HEK293 (cell line): ENCODE data around the gene WWOX.
A peak's percentile ranks its signal among the peaks of the same experiment; 100 is the strongest.

ENCODE experiments used
- BCL11B ChIP-seq: fragments of 450-650 bp; formaldehyde crosslinking; IDR thresholded peaks from 2 replicates; pipeline ENCODE4 v1.5.1; 2016; ENCODE audit warnings: low read depth, missing biosample characterization, missing genetic modification characterization
- IKZF3 ChIP-seq: fragments of 450-650 bp; IDR thresholded peaks from 2 replicates; pipeline ENCODE4 v1.5.0; 2018; ENCODE audit warnings: missing biosample characterization, mild to moderate bottlenecking, missing genetic modification characterization, moderate library complexity
- KLF7 ChIP-seq: fragments of 450-650 bp; formaldehyde crosslinking; IDR thresholded peaks from 2 replicates; pipeline ENCODE4 v1.5.1; 2016; ENCODE audit warnings: missing biosample characterization, missing genetic modification characterization, borderline replicate concordance
- OSR2 ChIP-seq: fragments of 450-650 bp; formaldehyde crosslinking; IDR thresholded peaks from 2 replicates; pipeline ENCODE4 v1.5.1; 2016; ENCODE audit warnings: missing biosample characterization, missing genetic modification characterization
- OVOL3 ChIP-seq: fragments of 450-650 bp; formaldehyde crosslinking; IDR thresholded peaks from 2 replicates; pipeline ENCODE4 v1.5.1; 2016; ENCODE audit warnings: missing biosample characterization, missing genetic modification characterization
- RBAK ChIP-seq: fragments of 450-650 bp; formaldehyde crosslinking; IDR thresholded peaks from 2 replicates; pipeline ENCODE4 v1.5.1; 2016; ENCODE audit warnings: missing biosample characterization, missing genetic modification characterization
- SCRT1 ChIP-seq: fragments of 450-650 bp; formaldehyde crosslinking; IDR thresholded peaks from 2 replicates; pipeline ENCODE4 v1.5.1; 2016; ENCODE audit warnings: missing biosample characterization, missing genetic modification characterization, borderline replicate concordance
- SP3 ChIP-seq: fragments of 450-650 bp; formaldehyde crosslinking; IDR thresholded peaks from 2 replicates; pipeline ENCODE4 v1.5.1; 2016; ENCODE audit warnings: missing biosample characterization, missing genetic modification characterization
- WT1 ChIP-seq: fragments of 450-650 bp; formaldehyde crosslinking; IDR thresholded peaks from 2 replicates; pipeline ENCODE4 v1.5.1; 2016; ENCODE audit warnings: missing biosample characterization, missing genetic modification characterization
- YY1 ChIP-seq: fragments of 450-650 bp; formaldehyde crosslinking; IDR thresholded peaks from 2 replicates; pipeline ENCODE4 v1.5.1; 2018; ENCODE audit warnings: missing biosample characterization, missing genetic modification characterization
- ZBTB44 ChIP-seq: fragments of 450-650 bp; IDR thresholded peaks from 2 replicates; pipeline ENCODE4 v1.5.1; 2018; ENCODE audit warnings: missing biosample characterization, mild to moderate bottlenecking, missing genetic modification characterization
- ZEB2 ChIP-seq: fragments of 450-650 bp; formaldehyde crosslinking; IDR thresholded peaks from 2 replicates; pipeline ENCODE4 v1.5.1; 2016; ENCODE audit warnings: missing biosample characterization, missing genetic modification characterization
- ZFHX2 ChIP-seq: fragments of 450-650 bp; formaldehyde crosslinking; conservative IDR thresholded peaks from 2 replicates; pipeline ENCODE4 v1.5.1; 2016; ENCODE audit warnings: missing biosample characterization, missing genetic modification characterization
- ZNF10 ChIP-seq: fragments of 450-650 bp; formaldehyde crosslinking; IDR thresholded peaks from 2 replicates; pipeline ENCODE4 v1.5.1; 2017; ENCODE audit warnings: missing biosample characterization, missing genetic modification characterization
- ZNF174 ChIP-seq: fragments of 450-650 bp; formaldehyde crosslinking; IDR thresholded peaks from 2 replicates; pipeline ENCODE4 v1.5.0; 2017; ENCODE audit warnings: missing biosample characterization, mild to moderate bottlenecking, missing genetic modification characterization
- ZNF18 ChIP-seq: fragments of 450-650 bp; formaldehyde crosslinking; IDR thresholded peaks from 2 replicates; pipeline ENCODE4 v1.5.1; 2016; ENCODE audit warnings: missing biosample characterization, missing genetic modification characterization
- ZNF280C ChIP-seq: fragments of 450-650 bp; formaldehyde crosslinking; IDR thresholded peaks from 2 replicates; pipeline ENCODE4 v1.5.1; 2016; ENCODE audit warnings: missing biosample characterization, missing genetic modification characterization
- ZNF302 ChIP-seq: fragments of 450-650 bp; formaldehyde crosslinking; IDR thresholded peaks from 2 replicates; pipeline ENCODE4 v1.5.1; 2016; ENCODE audit warnings: missing biosample characterization, missing genetic modification characterization, low read depth
- ZNF311 ChIP-seq: fragments of 450-650 bp; formaldehyde crosslinking; IDR thresholded peaks from 2 replicates; pipeline ENCODE4 v1.5.1; 2017; ENCODE audit warnings: missing biosample characterization, missing genetic modification characterization, borderline replicate concordance
- ZNF48 ChIP-seq: fragments of 450-650 bp; formaldehyde crosslinking; IDR thresholded peaks from 2 replicates; pipeline ENCODE4 v1.5.1; 2016; ENCODE audit warnings: missing biosample characterization, missing genetic modification characterization
- ZNF558 ChIP-seq: fragments of 450-650 bp; formaldehyde crosslinking; IDR thresholded peaks from 2 replicates; pipeline ENCODE4 v1.5.1; 2016; ENCODE audit warnings: missing biosample characterization, missing genetic modification characterization
- ZNF596 ChIP-seq: fragments of 450-650 bp; IDR thresholded peaks from 2 replicates; pipeline ENCODE4 v1.5.0; 2018; ENCODE audit warnings: missing biosample characterization, mild to moderate bottlenecking, missing genetic modification characterization, moderate library complexity
- ZNF629 ChIP-seq: fragments of 450-650 bp; formaldehyde crosslinking; IDR thresholded peaks from 2 replicates; pipeline ENCODE4 v1.5.1; 2017; ENCODE audit warnings: missing biosample characterization, missing genetic modification characterization
- ZNF776 ChIP-seq: fragments of 450-650 bp; formaldehyde crosslinking; IDR thresholded peaks from 2 replicates; pipeline ENCODE4 v1.5.0; 2017; ENCODE audit warnings: missing biosample characterization, missing genetic modification characterization, borderline replicate concordance
- ZNF777 ChIP-seq: fragments of 450-650 bp; formaldehyde crosslinking; IDR thresholded peaks from 2 replicates; pipeline ENCODE4 v1.5.1; 2017; ENCODE audit warnings: missing biosample characterization, missing genetic modification characterization, borderline replicate concordance
- ZNF843 ChIP-seq: fragments of 450-650 bp; formaldehyde crosslinking; IDR thresholded peaks from 2 replicates; pipeline ENCODE4 v1.5.1; 2016; ENCODE audit warnings: missing biosample characterization, missing genetic modification characterization
- ZXDB ChIP-seq: fragments of 450-650 bp; formaldehyde crosslinking; IDR thresholded peaks from 2 replicates; pipeline ENCODE4 v1.5.1; 2016; ENCODE audit warnings: missing biosample characterization, missing genetic modification characterization
- TF ChIP-seq, protein P1 (sequence below): fragments of 450-650 bp; formaldehyde crosslinking; IDR thresholded peaks from 2 replicates; pipeline ENCODE4 v1.5.1; 2016; ENCODE audit warnings: missing biosample characterization, missing genetic modification characterization
- TF ChIP-seq, protein P2 (sequence below): fragments of 450-650 bp; formaldehyde crosslinking; IDR thresholded peaks from 2 replicates; pipeline ENCODE4 v1.5.1; 2017; ENCODE audit warnings: missing biosample characterization, missing genetic modification characterization
- TF ChIP-seq, protein P3 (sequence below): fragments of 450-650 bp; formaldehyde crosslinking; IDR thresholded peaks from 2 replicates; pipeline ENCODE4 v1.5.0; 2017; ENCODE audit warnings: missing biosample characterization, missing genetic modification characterization, borderline replicate concordance

The WWOX gene

DNA sequence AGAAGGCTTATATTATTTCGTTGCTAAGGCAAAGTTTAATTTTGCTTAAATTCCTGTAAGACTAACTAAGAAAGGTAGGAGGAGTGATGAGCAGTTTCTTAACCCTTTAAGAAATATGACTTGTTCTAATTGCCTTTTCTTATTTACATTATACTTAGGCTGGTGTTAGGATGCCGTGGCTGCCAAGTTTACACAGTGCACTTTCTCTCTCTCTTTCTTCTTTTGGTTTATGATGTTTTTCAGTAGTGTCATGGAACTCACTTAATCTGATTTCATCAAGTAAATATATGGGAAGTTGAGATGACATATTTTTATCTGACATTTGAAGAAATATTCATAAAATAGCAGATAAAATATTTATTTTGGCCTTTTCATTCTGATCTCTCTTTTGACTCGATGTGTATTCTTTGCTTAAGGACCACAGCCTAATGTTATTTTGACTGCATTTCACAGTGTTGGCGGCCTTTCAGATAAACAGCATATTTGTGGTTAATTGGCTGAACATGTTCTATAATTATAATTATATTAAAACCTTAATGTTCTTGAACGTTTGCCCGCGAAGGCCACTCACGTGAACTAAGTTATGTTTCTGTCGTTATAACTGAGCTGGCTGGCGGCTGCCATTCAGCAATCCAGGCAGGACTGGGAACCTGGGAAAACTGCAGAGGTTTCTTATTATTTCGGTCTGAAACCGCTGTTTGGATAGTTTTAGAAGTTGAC is 191.6 kb downstream of the WWOX start (continued):
- TF ChIP-seq ZEB2 (peak; percentile 16), SCRT1 (tag by site-specific recombination) (no peak), RBAK (no peak), KLF7 (tag by site-specific recombination) (no peak), ZXDB (tag by site-specific recombination) (no peak; the same call in 1 of the 2 replicates), ZNF558 (no peak), YY1 (tag by site-specific recombination) (no peak), ZNF302 (no peak), ZNF10 (no peak), WT1 (peak; percentile 48; the same call in 1 of the 2 replicates), ZNF596 (peak; percentile 86), ZNF843 (tag by site-specific recombination) (0 out of 2 replicates have a peak, but pooled peaks have one; percentile 34), ZNF280C (no peak), ZBTB44 (tag by site-specific recombination) (peak; percentile 37; the same call in 1 of the 2 replicates), OVOL3 (tag by site-specific recombination) (no peak), ZNF18 (tag by site-specific recombination) (no peak), ZNF174 (no peak), OSR2 (tag by site-specific recombination) (peak; percentile 52), ZNF776 (tag by site-specific recombination) (no peak), SP3 (tag by site-specific recombination) (no peak), BCL11B (tag by site-specific recombination) (no peak), ZNF311 (tag by site-specific recombination) (no peak), ZFHX2 (tag by site-specific recombination) (no peak), IKZF3 (tag by site-specific recombination) (0 out of 2 replicates have a peak, but pooled peaks have one; percentile 32), ZNF777 (tag by site-specific recombination) (no peak), ZNF629 (tag by site-specific recombination) (0 out of 2 replicates have a peak, but pooled peaks have one; percentile 15), ZNF48 (tag by site-specific recombination) (no peak)
- TF ChIP-seq, protein P1, sequence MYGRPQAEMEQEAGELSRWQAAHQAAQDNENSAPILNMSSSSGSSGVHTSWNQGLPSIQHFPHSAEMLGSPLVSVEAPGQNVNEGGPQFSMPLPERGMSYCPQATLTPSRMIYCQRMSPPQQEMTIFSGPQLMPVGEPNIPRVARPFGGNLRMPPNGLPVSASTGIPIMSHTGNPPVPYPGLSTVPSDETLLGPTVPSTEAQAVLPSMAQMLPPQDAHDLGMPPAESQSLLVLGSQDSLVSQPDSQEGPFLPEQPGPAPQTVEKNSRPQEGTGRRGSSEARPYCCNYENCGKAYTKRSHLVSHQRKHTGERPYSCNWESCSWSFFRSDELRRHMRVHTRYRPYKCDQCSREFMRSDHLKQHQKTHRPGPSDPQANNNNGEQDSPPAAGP (tag by site-specific recombination): no peak
- TF ChIP-seq, protein P2, sequence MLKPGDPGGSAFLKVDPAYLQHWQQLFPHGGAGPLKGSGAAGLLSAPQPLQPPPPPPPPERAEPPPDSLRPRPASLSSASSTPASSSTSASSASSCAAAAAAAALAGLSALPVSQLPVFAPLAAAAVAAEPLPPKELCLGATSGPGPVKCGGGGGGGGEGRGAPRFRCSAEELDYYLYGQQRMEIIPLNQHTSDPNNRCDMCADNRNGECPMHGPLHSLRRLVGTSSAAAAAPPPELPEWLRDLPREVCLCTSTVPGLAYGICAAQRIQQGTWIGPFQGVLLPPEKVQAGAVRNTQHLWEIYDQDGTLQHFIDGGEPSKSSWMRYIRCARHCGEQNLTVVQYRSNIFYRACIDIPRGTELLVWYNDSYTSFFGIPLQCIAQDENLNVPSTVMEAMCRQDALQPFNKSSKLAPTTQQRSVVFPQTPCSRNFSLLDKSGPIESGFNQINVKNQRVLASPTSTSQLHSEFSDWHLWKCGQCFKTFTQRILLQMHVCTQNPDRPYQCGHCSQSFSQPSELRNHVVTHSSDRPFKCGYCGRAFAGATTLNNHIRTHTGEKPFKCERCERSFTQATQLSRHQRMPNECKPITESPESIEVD (tag by site-specific recombination): peak; percentile 57; the same call in 1 of the 2 replicates
- TF ChIP-seq, protein P3, sequence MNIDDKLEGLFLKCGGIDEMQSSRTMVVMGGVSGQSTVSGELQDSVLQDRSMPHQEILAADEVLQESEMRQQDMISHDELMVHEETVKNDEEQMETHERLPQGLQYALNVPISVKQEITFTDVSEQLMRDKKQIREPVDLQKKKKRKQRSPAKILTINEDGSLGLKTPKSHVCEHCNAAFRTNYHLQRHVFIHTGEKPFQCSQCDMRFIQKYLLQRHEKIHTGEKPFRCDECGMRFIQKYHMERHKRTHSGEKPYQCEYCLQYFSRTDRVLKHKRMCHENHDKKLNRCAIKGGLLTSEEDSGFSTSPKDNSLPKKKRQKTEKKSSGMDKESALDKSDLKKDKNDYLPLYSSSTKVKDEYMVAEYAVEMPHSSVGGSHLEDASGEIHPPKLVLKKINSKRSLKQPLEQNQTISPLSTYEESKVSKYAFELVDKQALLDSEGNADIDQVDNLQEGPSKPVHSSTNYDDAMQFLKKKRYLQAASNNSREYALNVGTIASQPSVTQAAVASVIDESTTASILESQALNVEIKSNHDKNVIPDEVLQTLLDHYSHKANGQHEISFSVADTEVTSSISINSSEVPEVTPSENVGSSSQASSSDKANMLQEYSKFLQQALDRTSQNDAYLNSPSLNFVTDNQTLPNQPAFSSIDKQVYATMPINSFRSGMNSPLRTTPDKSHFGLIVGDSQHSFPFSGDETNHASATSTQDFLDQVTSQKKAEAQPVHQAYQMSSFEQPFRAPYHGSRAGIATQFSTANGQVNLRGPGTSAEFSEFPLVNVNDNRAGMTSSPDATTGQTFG: no peak
